Stimulated activated CD4-positive, alpha-beta T cell treated with anti-CD3 and anti-CD28 coated beads, Interleukin-15, amount 100 ng/mL, for 24 hours (primary cell): ENCODE data around the gene CRYGD.

Experiments used
- DNase-seq: peaks from one replicate; pipeline ENCODE4 v3.0.0-alpha.2; 2020

The CRYGD gene

GRCh38 chr2:208077276-208077675 lies 47.0 kb downstream of the CRYGD start:
- DNase-seq = no peak

GRCh38 chr2:208074610-208075356 lies 49.5 kb downstream of the CRYGD start:
- DNase-seq = no peak

- peak; percentile 65 for DNase-seq
Observed at GRCh38 chr2:208072250-208072892, 52.0 kb downstream of the CRYGD start.
